ENCODE results near the gene TFAP2A. TPM values are rescaled to one million over a fixed set of nuclear protein-coding genes. Genes with fewer than 3 reads are reported as not detected.

The TFAP2A gene
- total RNA-seq, 3 donors from 2014 or later = 25.2 to 46.0 TPM; not detected in 1

- peak overlapping the region in 2 of 3 donors; percentile 56 to 72 for H3K4me3 ChIP-seq
- H3K27ac ChIP-seq = peak overlapping the region; percentile 97 to 98
- H3K9me3 ChIP-seq = no peaks in the 10 kb centered on the region
- intact Hi-C loops (cut with DNase I; ENCODE audit: low total_unique reads) = no loop called here
- peaks cover 0 to 16% of the 10 kb centered on the region in 2 donors for H3K4me1 ChIP-seq
- H3K27me3 ChIP-seq = peaks cover 0 to 13% of the 10 kb centered on the region in 2 donors
- no peaks in the 10 kb centered on the region for H3K36me3 ChIP-seq
- TF ChIP-seq POLR2A (IDR thresholded peaks at IDR 0.05) = no peak
- TF ChIP-seq, protein P1, sequence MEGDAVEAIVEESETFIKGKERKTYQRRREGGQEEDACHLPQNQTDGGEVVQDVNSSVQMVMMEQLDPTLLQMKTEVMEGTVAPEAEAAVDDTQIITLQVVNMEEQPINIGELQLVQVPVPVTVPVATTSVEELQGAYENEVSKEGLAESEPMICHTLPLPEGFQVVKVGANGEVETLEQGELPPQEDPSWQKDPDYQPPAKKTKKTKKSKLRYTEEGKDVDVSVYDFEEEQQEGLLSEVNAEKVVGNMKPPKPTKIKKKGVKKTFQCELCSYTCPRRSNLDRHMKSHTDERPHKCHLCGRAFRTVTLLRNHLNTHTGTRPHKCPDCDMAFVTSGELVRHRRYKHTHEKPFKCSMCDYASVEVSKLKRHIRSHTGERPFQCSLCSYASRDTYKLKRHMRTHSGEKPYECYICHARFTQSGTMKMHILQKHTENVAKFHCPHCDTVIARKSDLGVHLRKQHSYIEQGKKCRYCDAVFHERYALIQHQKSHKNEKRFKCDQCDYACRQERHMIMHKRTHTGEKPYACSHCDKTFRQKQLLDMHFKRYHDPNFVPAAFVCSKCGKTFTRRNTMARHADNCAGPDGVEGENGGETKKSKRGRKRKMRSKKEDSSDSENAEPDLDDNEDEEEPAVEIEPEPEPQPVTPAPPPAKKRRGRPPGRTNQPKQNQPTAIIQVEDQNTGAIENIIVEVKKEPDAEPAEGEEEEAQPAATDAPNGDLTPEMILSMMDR (IDR thresholded peaks at IDR 0.05) = no peak
- TF ChIP-seq POLR2AphosphoS5 (IDR thresholded peaks at IDR 0.05) = no peak
- no peak for DNase-seq (ENCODE audit: low spot score in 2 of 2)
These were observed 9.4 kb downstream of the TFAP2A start for GRCh38 chr6:10405513-10405900.

GRCh38 chr6:10404799-10405512 is 9.9 kb downstream of the TFAP2A start:
- H3K4me3 ChIP-seq = peak overlapping the region; percentile 40 to 72 (median 56)
- TF ChIP-seq, protein P1 (IDR thresholded peaks at IDR 0.05) = no peak
- no peak for TF ChIP-seq POLR2A (IDR thresholded peaks at IDR 0.05)
- TF ChIP-seq POLR2AphosphoS5 (IDR thresholded peaks at IDR 0.05) = no peak
- H3K27me3 ChIP-seq = peaks cover 0 to 8% of the 10 kb centered on the region in 2 donors
- H3K36me3 ChIP-seq = no peaks in the 10 kb centered on the region
- intact Hi-C loops (cut with DNase I; ENCODE audit: low total_unique reads) = no loop called here
- H3K9me3 ChIP-seq = no peaks in the 10 kb centered on the region
- H3K4me1 ChIP-seq = peaks cover 0 to 16% of the 10 kb centered on the region in 2 donors
- peak overlapping the region; percentile 96 to 98 for H3K27ac ChIP-seq
- no peak for DNase-seq (ENCODE audit: low spot score in 2 of 2)

- H3K4me1 ChIP-seq = peaks cover 0 to 16% of the 10 kb centered on the region in 2 donors
- H3K9me3 ChIP-seq = no peaks in the 10 kb centered on the region
- peaks cover 0 to 1% of the 10 kb centered on the region in 2 donors for H3K27me3 ChIP-seq
- peak overlapping the region; percentile 40 to 72 (median 56) for H3K4me3 ChIP-seq
- intact Hi-C loops (cut with DNase I; ENCODE audit: low total_unique reads) = no loop called here
- peak overlapping the region; percentile 96 to 98 for H3K27ac ChIP-seq
- DNase-seq (ENCODE audit: low spot score in 2 of 2) = peak; percentile 95 to 96
- TF ChIP-seq, protein P1 (IDR thresholded peaks at IDR 0.05) = peak in 1 of 3 donors; percentile 23
- TF ChIP-seq POLR2A (IDR thresholded peaks at IDR 0.05) (peak; percentile 35), POLR2AphosphoS5 (IDR thresholded peaks at IDR 0.05) (peak; percentile 21 to 75 (median 26))
- H3K36me3 ChIP-seq = no peaks in the 10 kb centered on the region
These were observed 10.6 kb downstream of the TFAP2A start for GRCh38 chr6:10404107-10404798.

- Histone ChIP-seq H3K27ac (peak overlapping the region; percentile 96 to 98), H3K27me3 (no peaks in the 10 kb centered on the region), H3K9me3 (no peaks in the 10 kb centered on the region), H3K4me1 (peaks cover 0 to 16% of the 10 kb centered on the region in 2 donors), H3K4me3 (peak overlapping the region; percentile 40 to 72 (median 56)), H3K36me3 (no peaks in the 10 kb centered on the region)
- intact Hi-C loops (cut with DNase I; ENCODE audit: low total_unique reads) = no loop called here
- TF ChIP-seq, protein P1 (IDR thresholded peaks at IDR 0.05) = peak in 1 of 3 donors; percentile 38
- TF ChIP-seq POLR2A (IDR thresholded peaks at IDR 0.05) (no peak), POLR2AphosphoS5 (IDR thresholded peaks at IDR 0.05) (peak in 1 of 3 donors; percentile 8)
- no peak for DNase-seq (ENCODE audit: low spot score in 2 of 2)
These were observed 11.3 kb downstream of the TFAP2A start for GRCh38 chr6:10403385-10404106.

All from breast epithelium (tissue), 4 donors.